Stimulated activated CD8-positive, alpha-beta memory T cell treated with anti-CD3 and anti-CD28 coated beads, Interleukin-15, amount 100 ng/mL, for 24 hours (primary cell): ENCODE measurements around the gene C17orf58.

Source experiments
- DNase-seq: peaks from one replicate; pipeline ENCODE4 v3.0.0-alpha.2; 2020; ENCODE audit warnings: low read depth

Gene C17orf58

DNA sequence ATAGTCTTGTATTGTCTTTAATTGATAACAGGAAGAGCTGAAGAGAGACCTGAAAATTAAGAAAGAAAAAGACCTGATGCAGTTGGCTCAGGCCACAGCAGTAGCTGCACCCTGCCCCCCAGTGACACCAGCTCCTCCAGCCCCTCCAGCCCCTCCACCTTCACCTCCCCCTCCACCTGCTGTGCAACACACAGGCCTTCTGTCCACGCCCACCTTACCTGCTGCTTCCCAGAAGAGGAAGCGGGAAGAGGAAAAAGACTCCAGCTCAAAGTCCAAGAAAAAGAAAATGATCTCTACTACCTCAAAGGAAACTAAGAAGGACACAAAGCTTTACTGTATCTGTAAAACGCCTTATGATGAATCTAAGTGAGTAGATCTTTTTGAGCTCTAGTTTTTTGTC, 36.8 kb downstream of the C17orf58 start:
- DNase-seq = no peak

DNA sequence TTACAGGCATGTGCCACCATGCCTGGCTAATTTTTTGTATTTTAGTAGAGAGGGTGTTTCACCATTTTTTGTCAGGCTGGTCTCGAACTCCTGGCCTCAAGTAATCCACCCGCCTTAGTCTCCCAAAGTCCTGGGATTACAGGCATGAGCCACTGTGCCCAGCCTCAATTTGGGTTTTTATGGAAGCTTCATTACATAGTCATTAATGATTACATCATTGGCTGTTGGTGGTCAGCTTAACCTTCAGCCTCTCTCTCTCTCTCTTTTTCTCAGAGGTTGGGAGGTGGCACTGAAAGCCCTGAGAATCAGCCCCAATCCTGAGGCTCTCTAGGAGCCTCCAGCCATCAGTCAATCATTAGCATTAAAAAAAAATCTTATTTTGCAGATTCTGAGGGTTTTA, 45.3 kb downstream of the C17orf58 start:
- no peak for DNase-seq

DNA sequence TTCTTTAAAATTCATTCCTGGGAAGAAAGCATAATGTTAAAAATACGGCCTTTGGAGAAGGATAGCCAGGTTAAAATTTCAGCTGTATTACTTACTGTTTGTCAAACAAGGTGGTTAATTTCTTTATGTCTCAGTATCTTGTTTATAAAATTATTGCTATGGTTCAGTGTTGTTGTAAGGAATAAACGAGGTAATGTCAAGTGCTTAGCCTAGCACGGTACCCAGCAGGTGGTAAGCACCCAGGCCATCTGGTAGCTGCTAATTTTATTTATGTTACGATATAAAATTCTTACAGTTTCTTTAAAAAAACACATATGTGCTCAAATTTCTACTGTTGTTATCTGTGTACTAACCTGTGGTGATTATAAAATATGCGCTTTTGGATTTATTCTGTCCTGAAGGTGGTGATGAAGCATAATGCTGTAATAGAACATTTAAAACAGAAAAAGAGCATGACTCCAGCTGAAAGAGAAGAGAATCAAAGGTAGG, 48.9 kb downstream of the C17orf58 start:
- DNase-seq = no peak

DNA sequence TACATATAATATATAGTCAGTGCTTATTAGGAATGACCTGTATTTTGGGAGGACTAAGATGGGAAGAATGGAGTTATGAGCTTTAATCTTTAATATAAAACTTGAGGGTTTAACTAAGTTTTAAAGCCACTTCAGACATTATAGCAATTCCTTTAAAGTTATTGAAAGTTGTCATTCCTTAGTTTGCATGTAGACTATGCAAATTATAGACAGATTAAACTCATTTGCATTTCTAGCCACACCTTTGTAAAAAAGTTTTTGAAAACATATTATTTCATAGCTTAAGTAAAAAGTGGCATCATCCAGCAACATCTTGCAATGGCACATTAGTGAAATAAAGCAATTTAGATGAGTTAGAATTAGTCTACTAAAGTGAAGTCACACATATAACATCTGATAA, 49.8 kb downstream of the C17orf58 start:
- no peak for DNase-seq

DNA sequence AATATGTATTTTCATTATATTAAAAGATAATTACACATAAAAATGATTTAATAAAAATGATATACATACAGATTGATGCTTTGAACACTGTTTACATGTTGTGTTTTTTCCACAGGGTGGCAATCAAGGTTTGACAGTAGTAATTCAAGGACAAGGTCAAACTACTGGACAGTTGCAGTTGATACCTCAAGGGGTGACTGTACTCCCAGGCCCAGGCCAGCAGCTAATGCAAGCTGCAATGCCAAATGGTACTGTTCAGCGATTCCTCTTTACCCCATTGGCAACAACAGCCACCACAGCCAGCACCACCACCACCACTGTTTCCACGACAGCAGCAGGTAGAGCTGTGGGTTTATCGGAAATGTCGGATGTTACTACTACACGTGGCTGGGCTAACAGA, 52.2 kb downstream of the C17orf58 start:
- DNase-seq = no peak

DNA sequence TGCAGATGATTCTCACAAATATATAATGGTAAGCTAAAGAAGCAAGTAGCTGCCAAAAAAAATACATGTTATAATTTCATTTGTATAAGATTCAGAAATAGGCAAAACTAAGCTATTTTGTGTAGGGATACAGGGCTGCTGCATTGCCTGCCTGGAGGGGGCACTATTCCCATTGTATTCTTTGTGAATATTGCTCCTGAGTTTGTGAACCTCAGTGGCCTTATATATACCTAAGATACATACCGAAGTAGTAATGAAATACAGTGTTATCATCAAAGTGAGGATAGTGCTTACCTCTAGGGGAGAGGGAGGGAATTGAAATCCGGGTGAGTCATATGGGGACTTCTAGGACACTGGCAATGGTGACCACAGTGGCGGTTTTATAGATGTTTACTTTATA, 53.5 kb downstream of the C17orf58 start:
- no peak for DNase-seq
